GM12878 (cell line): Measurements from ENCODE around the gene FMC1.

Experiments used
- CTCF ChIP-seq, 3 experiments: IDR thresholded peaks in 2 of 3; conservative IDR thresholded peaks in 1 of 3; 2 replicates each; pipeline ENCODE4 v1.5.1; 2011; ENCODE audit warnings: low read depth in 3 of 3, low read length in 3 of 3, mild to moderate bottlenecking in 3 of 3, control low read depth in 2 of 3, moderate library complexity in 2 of 3, inconsistent platforms in 1 of 3, mixed read lengths in 1 of 3; ENCODE audit not compliant: control insufficient read depth in 2 of 3, insufficient read depth in 1 of 3; ENCODE audit errors: extremely low read depth in 1 of 3
- RFX5 ChIP-seq: IDR thresholded peaks from 2 replicates; pipeline ENCODE4 v1.6.1; 2011; ENCODE audit warnings: low read depth, low read length, improper control_type of control experiment

- TF ChIP-seq RFX5 = no peak
- TF ChIP-seq CTCF (IDR thresholded peaks at IDR 0.05 in 2 of 3, conservative IDR thresholded peaks at IDR 0.05 in 1 of 3; ENCODE audit: control insufficient read depth in 2 of 3, extremely low read depth in 1 of 3, insufficient read depth in 1 of 3, low read depth in 3 of 3, low read length in 3 of 3) = no peak
Measured at GRCh38 chr7:139332697-139333359, 8.3 kb upstream of the FMC1 start.
